HCT116 (cell line): ENCODE measurements around the gene OR2A7. TPM values are rescaled to one million over a fixed set of nuclear protein-coding genes. Genes with fewer than 3 reads are reported as not detected.
A peak's percentile ranks its signal among the peaks of the same experiment; 100 is the strongest.
"Not testable (repeated sequence)": the region's sequence is repeated elsewhere in the genome, so short reads cannot be mapped to it uniquely, and the experiment has no call there.

ENCODE experiments used
- ATAC-seq: fragments of 200-7000 bp; cut with Tn5 transposase; 2 replicates; pipeline ENCODE4 v1.9.1; 2020; ENCODE audit warnings: mild to moderate bottlenecking, moderate library complexity
- BruUV-seq: library from RNA; stranded (reverse); fragments of 400-500 nt; replicated peaks from 2 replicates; lab custom pipeline; 2021; lab: Mats Ljungman, UMichigan
- CTCF ChIA-PET: fragments of 300-600 bp; sonication (Branson Sonifier 250); formaldehyde crosslinking; loops from one replicate; lab custom pipeline; 2021; ENCODE audit warnings: antibody characterized with exemption; lab: Charles Lee
- POLR2A ChIA-PET: fragments of 300-600, 350-600 bp; sonication (Branson Sonifier 250); formaldehyde crosslinking; loops from one replicate; lab custom pipeline; 2021; ENCODE audit warnings: antibody characterized with exemption; lab: Charles Lee
- RAD21 ChIA-PET, 2 experiments: fragments of 300-600 bp; sonication (Branson Sonifier 250); formaldehyde crosslinking; loops; one replicate each; lab custom pipeline; 2023; ENCODE audit warnings: low total read pairs in 2 of 2; ENCODE audit not compliant: uncharacterized antibody in 2 of 2, unreplicated experiment in 2 of 2, low non-redundant PET in 1 of 2; lab: Charles Lee
- DNase-seq: peaks from one replicate; pipeline ENCODE4 v3.0.0-alpha.2; 2010; ENCODE audit warnings: low read depth, low spot score
- H2AFZ ChIP-seq: fragments of 200-600 bp; shearing (Covaris generic), sonication (generic); 2 replicates; pipeline ENCODE4 v1.6.1; 2017; ENCODE audit warnings: low read depth, mixed run types, mixed read lengths, antibody characterized with exemption, low read length; ENCODE audit not compliant: poor library complexity, severe bottlenecking
- H3K27ac ChIP-seq: 2 replicates; pipeline ENCODE4 v1.5.1; 2012; ENCODE audit warnings: low read depth, low read length
- H3K27me3 ChIP-seq: fragments of 200-600 bp; sonication (generic); 2 replicates; pipeline ENCODE4 v1.6.1; 2016; ENCODE audit warnings: mixed run types, low read length, mixed read lengths; ENCODE audit not compliant: insufficient read depth
- H3K36me3 ChIP-seq, 2 experiments: fragments of 200-500 bp in 1 of 2; fragments of 200-600 bp in 1 of 2; sonication (Bioruptor generic) in 1 of 2; sonication (generic) in 1 of 2; 2 replicates each; pipeline versions ENCODE4 v1.5.1 to v1.6.1; 2014 to 2016; ENCODE audit warnings: low read length in 2 of 2, inconsistent platforms in 1 of 2, mixed read lengths in 1 of 2, mixed run types in 1 of 2; ENCODE audit not compliant: insufficient read depth in 2 of 2, control insufficient read depth in 1 of 2
- H3K4me1 ChIP-seq, 2 experiments: fragments of 200-600 bp in 1 of 2; sonication (generic) in 1 of 2; 2 replicates each; pipeline versions ENCODE4 v1.5.1 to v1.6.1; 2012 to 2017; ENCODE audit warnings: low read length in 2 of 2, inconsistent platforms in 1 of 2, mild to moderate bottlenecking in 1 of 2, mixed read lengths in 1 of 2, mixed run types in 1 of 2, moderate library complexity in 1 of 2; ENCODE audit not compliant: insufficient read depth in 2 of 2, control insufficient read depth in 1 of 2
- H3K4me2 ChIP-seq: fragments of 200-600 bp; sonication (generic); 2 replicates; pipeline ENCODE4 v1.6.1; 2017; ENCODE audit warnings: mixed run types, low read length, mixed read lengths
- H3K4me3 ChIP-seq, 2 experiments: fragments of 200-600 bp in 1 of 2; sonication (generic) in 1 of 2; replicated peaks in 1 of 2; 2 replicates each; pipeline ENCODE4 v1.5.1; 2011 to 2016; ENCODE audit warnings: low read length in 2 of 2, control low read depth in 1 of 2, low read depth in 1 of 2, mild to moderate bottlenecking in 1 of 2, mixed read lengths in 1 of 2, mixed run types in 1 of 2
- H3K79me2 ChIP-seq: fragments of 200-600 bp; sonication (generic); 2 replicates; pipeline ENCODE4 v1.6.1; 2017; ENCODE audit warnings: mild to moderate bottlenecking, mixed run types, low read length, moderate library complexity, mixed read lengths; ENCODE audit not compliant: insufficient read depth
- H3K9ac ChIP-seq: fragments of 200-600 bp; sonication (generic); 2 replicates; pipeline ENCODE4 v1.6.1; 2016; ENCODE audit warnings: low read length, mixed read lengths
- H3K9me2 ChIP-seq: fragments of 200-600 bp; sonication (generic), shearing (Covaris generic); 2 replicates; pipeline ENCODE4 v1.6.1; 2017; ENCODE audit warnings: mixed run types, mild to moderate bottlenecking, moderate library complexity; ENCODE audit not compliant: insufficient read depth
- H3K9me3 ChIP-seq, 2 experiments: fragments of 200-500 bp in 1 of 2; fragments of 200-600 bp in 1 of 2; sonication (Bioruptor generic) in 1 of 2; sonication (generic) in 1 of 2; 2 replicates each; pipeline ENCODE4 v1.6.1; 2014 to 2017; ENCODE audit warnings: low read length in 2 of 2, mixed read lengths in 2 of 2, inconsistent platforms in 1 of 2, low read depth in 1 of 2, mild to moderate bottlenecking in 1 of 2, mixed run types in 1 of 2, moderate library complexity in 1 of 2; ENCODE audit not compliant: control insufficient read depth in 1 of 2, insufficient read depth in 1 of 2
- H4K20me1 ChIP-seq: fragments of 200-600 bp; sonication (generic), shearing (Covaris generic); 2 replicates; pipeline ENCODE4 v1.6.1; 2017; ENCODE audit warnings: mixed run types, mild to moderate bottlenecking, moderate library complexity; ENCODE audit not compliant: insufficient read depth
- ATF3 ChIP-seq: IDR thresholded peaks from 2 replicates; pipeline ENCODE4 v1.6.1; 2012
- CBX3 ChIP-seq: IDR thresholded peaks from 2 replicates; pipeline ENCODE4 v1.6.1; 2012; ENCODE audit warnings: low read depth
- CEBPB ChIP-seq: IDR thresholded peaks from 2 replicates; pipeline ENCODE4 v1.6.1; 2012; ENCODE audit warnings: low read depth
- EZH2 ChIP-seq: fragments of 200-600 bp; sonication (generic); IDR thresholded peaks from 2 replicates; pipeline ENCODE4 v1.6.1; 2017; ENCODE audit warnings: antibody characterized with exemption, mixed run types
- EZH2phosphoT487 ChIP-seq: fragments of 200-600 bp; IDR thresholded peaks from 2 replicates; pipeline ENCODE4 v1.6.1; 2018; ENCODE audit warnings: antibody characterized with exemption, borderline replicate concordance
- JUND ChIP-seq: IDR thresholded peaks from 2 replicates; pipeline ENCODE4 v1.6.1; 2012
- POLR2A ChIP-seq: IDR thresholded peaks from 2 replicates; pipeline ENCODE4 v1.7.0; 2011; ENCODE audit warnings: borderline replicate concordance; ENCODE audit not compliant: insufficient read depth, insufficient read length; ENCODE audit errors: extremely low read depth
- POLR2AphosphoS5 ChIP-seq: IDR thresholded peaks from 2 replicates; pipeline ENCODE4 v1.6.1; 2011; ENCODE audit warnings: mild to moderate bottlenecking, low read depth, low read length, moderate library complexity
- SIN3A ChIP-seq: IDR thresholded peaks from 2 replicates; pipeline ENCODE4 v1.6.1; 2012; ENCODE audit warnings: low read depth
- SP1 ChIP-seq: IDR thresholded peaks from 2 replicates; pipeline ENCODE4 v1.6.1; 2012; ENCODE audit warnings: low read depth
- SRF ChIP-seq: IDR thresholded peaks from 2 replicates; pipeline ENCODE4 v1.6.1; 2012; ENCODE audit warnings: low read depth
- ZFX ChIP-seq: fragments of 450-650 bp; IDR thresholded peaks from 2 replicates; pipeline ENCODE4 v1.6.1; 2017
- intact Hi-C: fragments of 100-400 bp; cut with micrococcal nuclease; formaldehyde crosslinking; loops from 2 replicates; pipeline ENCODE4 v1.10.0; 2022
- total RNA-seq: library from RNA; stranded (reverse); gene quantifications from one replicate; pipeline ENCODE4 v1.2.1, GENCODE V29; 2021; ENCODE audit not compliant: unreplicated experiment
- TF ChIP-seq, protein P1 (sequence below): IDR thresholded peaks from 2 replicates; pipeline ENCODE4 v1.6.1; 2012

OR2A7 gene
- total RNA-seq, 1 experiment from 2014 or later, result 8.1 TPM

DNA sequence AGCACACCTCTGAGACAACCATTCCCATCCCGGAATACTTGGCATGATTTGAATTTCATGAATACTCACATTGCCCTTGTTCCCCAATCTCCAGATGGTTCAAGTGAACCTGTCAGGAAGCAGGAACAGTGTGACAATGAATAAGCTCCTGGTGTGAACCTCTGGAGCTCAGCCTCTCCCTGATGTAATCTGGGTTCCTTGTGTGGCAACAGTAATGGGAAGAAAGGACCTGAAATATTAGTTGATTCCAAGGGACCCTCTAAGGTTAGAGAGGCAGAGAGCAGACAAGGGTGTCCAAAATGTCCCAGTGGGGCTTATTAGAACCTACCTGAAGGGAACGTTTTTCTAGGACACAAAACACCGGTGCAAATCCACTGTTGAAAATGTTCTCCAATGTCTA is 8.5 kb downstream of the OR2A7 start (continued):
- TF ChIP-seq EZH2phosphoT487 (no peak), EZH2 (no peak), ZFX (no peak), CBX3 (peak; percentile 66), SP1 (peak; percentile 69), CEBPB (peak; percentile 99), ATF3 (no peak), SIN3A (peak; percentile 31; the same call in 1 of the 2 replicates), SRF (no peak), POLR2A (no peak), POLR2AphosphoS5 (peak; percentile 82), JUND (peak; percentile 50)
- TF ChIP-seq, protein P1, sequence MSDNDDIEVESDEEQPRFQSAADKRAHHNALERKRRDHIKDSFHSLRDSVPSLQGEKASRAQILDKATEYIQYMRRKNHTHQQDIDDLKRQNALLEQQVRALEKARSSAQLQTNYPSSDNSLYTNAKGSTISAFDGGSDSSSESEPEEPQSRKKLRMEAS, result peak; percentile 79

DNA sequence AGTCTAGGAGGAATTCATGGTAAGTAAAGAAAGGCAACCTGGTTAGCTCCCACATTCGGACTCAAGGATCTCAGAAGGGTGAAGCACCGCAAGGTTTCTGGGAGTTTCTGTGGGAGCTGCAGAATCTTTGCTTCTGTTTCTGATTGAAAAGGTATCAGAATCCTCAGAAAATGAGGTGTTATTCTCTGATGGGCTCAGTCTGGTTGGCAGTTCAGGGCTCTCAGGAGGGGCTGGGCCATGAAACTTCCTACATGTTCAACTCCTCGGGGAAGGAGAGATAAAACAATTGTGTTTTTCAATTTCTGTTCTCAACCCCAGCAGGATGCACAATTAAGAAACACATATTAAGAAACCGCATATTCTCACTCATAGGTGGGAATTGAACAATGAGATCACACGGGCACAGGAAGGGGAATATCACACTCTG is 9.1 kb downstream of the OR2A7 start:
- ATAC-seq, result no peak
- POLR2A ChIA-PET, result no interaction called here

GRCh38 chr7:144252307-144252706 is 12.3 kb downstream of the OR2A7 start:
- POLR2A ChIA-PET, RAD21 ChIA-PET, intact Hi-C loops, H3K79me2 ChIP-seq, H3K27me3 ChIP-seq, DNase-seq, H3K9ac ChIP-seq, H3K4me2 ChIP-seq, BruUV-seq, H4K20me1 ChIP-seq, H3K9me3 ChIP-seq, H2AFZ ChIP-seq, H3K9me2 ChIP-seq, H3K27ac ChIP-seq, CTCF ChIA-PET, H3K4me3 ChIP-seq, H3K4me1 ChIP-seq, H3K36me3 ChIP-seq: not testable (repeated sequence)
- peak; percentile 31 for ATAC-seq

More for the DNA sequence above, 9.1 kb downstream of the OR2A7 start:
- Histone ChIP-seq H3K4me1 (peaks cover 0 to 4% of the 10 kb centered on the region in 2 experiments; a peak in 1 of 4 replicates), H3K9me3 (no peaks in the 10 kb centered on the region), H3K79me2 (no peaks in the 10 kb centered on the region), H3K27me3 (no peaks in the 10 kb centered on the region), H3K9ac (no peak overlapping the region), H3K4me2 (no peak overlapping the region), H3K9me2 (no peaks in the 10 kb centered on the region), H4K20me1 (no peaks in the 10 kb centered on the region), H2AFZ (no peak overlapping the region), H3K36me3 (no peaks in the 10 kb centered on the region), H3K4me3 (no peak overlapping the region), H3K27ac (no peak overlapping the region)
- no peak for DNase-seq
- ChIA-PET RAD21 (no interaction called here), CTCF (no interaction called here)
- no peak for TF ChIP-seq EZH2
- TF ChIP-seq, protein P1, result no peak
- TF ChIP-seq CBX3, result no peak
- no peak for TF ChIP-seq EZH2phosphoT487
- TF ChIP-seq JUND, result no peak
- intact Hi-C loops, result no loop called here
- no TSS peak for BruUV-seq

DNA sequence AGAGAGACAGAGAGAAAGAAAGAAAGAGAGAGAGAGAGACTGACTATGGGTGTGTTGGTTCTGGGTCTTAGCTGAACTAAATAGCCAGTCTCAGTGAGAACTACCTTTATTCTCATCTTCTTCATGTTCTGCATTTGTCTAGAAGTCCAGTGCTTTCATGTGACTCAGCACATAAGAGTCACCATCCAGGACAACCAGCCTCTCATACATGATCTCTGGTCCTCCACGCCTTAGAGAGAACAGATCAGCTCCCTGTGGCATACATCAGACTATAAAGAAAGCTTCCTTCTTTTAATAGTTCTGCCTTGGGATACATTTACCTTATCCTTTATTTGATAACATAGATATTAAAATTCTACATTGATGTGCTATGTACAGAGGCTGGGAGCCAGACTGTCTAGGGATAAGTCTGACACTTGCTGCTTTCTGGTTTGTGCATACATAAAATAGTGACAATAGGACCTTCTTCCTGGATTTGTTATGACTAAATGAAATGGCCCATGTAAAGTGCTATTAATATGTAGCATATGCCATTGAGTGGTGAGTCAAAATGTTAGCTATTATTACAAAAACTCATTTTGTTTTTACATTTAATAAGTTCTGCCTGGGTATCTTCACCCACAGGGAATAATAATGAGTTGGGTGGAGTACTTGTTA is 16.8 kb downstream of the OR2A7 start:
- H3K27me3 ChIP-seq, H3K4me3 ChIP-seq, H3K9me3 ChIP-seq, POLR2A ChIA-PET, H3K79me2 ChIP-seq, H2AFZ ChIP-seq, H3K36me3 ChIP-seq, H4K20me1 ChIP-seq, H3K4me1 ChIP-seq, H3K9me2 ChIP-seq, H3K27ac ChIP-seq, intact Hi-C loops, BruUV-seq, CTCF ChIA-PET, H3K9ac ChIP-seq, RAD21 ChIA-PET, DNase-seq, H3K4me2 ChIP-seq: not testable (repeated sequence)
- peak; percentile 33 for ATAC-seq
